GM23338 (cell line): ENCODE results near the gene RNF168. TPM values are rescaled to one million over a fixed set of nuclear protein-coding genes. Genes with fewer than 3 reads are reported as not detected.

ENCODE experiments used
- ATAC-seq: fragments of 200-7000 bp; cut with Tn5 transposase; 3 replicates; pipeline ENCODE4 v1.9.1; 2020
- DNase-seq: peaks from one replicate; pipeline ENCODE4 v3.0.0-alpha.2; 2015; ENCODE audit warnings: low spot score
- H2AFZ ChIP-seq: fragments of 200-600 bp; sonication (generic); 2 replicates; pipeline ENCODE4 v1.8.0; 2016; ENCODE audit warnings: antibody characterized with exemption, mild to moderate bottlenecking, moderate library complexity
- H3F3A ChIP-seq: fragments of 200-600 bp; sonication (generic); replicated peaks from 2 replicates; pipeline ENCODE4 v1.8.0; 2017; ENCODE audit warnings: antibody characterized with exemption, mixed run types, low read depth
- H3K27ac ChIP-seq: fragments of 200-600 bp; sonication (generic); 2 replicates; pipeline ENCODE4 v1.6.1; 2016; ENCODE audit warnings: low read depth
- H3K27me3 ChIP-seq: fragments of 200-600 bp; sonication (generic); 2 replicates; pipeline ENCODE4 v1.8.0; 2016; ENCODE audit warnings: mild to moderate bottlenecking, mixed run types, moderate library complexity; ENCODE audit not compliant: insufficient read depth
- H3K36me3 ChIP-seq: fragments of 200-600 bp; sonication (generic); 2 replicates; pipeline ENCODE4 v1.8.0; 2016; ENCODE audit warnings: mild to moderate bottlenecking; ENCODE audit not compliant: insufficient read depth
- H3K4me1 ChIP-seq: fragments of 200-600 bp; sonication (generic); 2 replicates; pipeline ENCODE4 v1.8.0; 2016; ENCODE audit warnings: mild to moderate bottlenecking, moderate library complexity; ENCODE audit not compliant: insufficient read depth
- H3K4me2 ChIP-seq: fragments of 200-600 bp; sonication (generic); 2 replicates; pipeline ENCODE4 v1.7.1; 2017; ENCODE audit warnings: mixed run types
- H3K4me3 ChIP-seq: fragments of 200-600 bp; sonication (generic); 2 replicates; pipeline ENCODE4 v1.6.1; 2016; ENCODE audit warnings: mixed run types
- H3K79me2 ChIP-seq: fragments of 200-600 bp; sonication (generic); replicated peaks from 2 replicates; pipeline ENCODE4 v1.8.0; 2017; ENCODE audit warnings: mild to moderate bottlenecking; ENCODE audit not compliant: insufficient read depth
- H3K9me2 ChIP-seq: fragments of 200-600 bp; sonication (generic); 2 replicates; pipeline ENCODE4 v1.8.0; 2017; ENCODE audit not compliant: insufficient read depth
- H4K20me1 ChIP-seq: fragments of 200-600 bp; sonication (generic); replicated peaks from 2 replicates; pipeline ENCODE4 v1.8.0; 2017; ENCODE audit warnings: mild to moderate bottlenecking; ENCODE audit not compliant: insufficient read depth
- H3K27ac Mint-ChIP-seq: 2 replicates; pipeline ENCODE4 v1.8.0; 2020; ENCODE audit warnings: inconsistent platforms, mild to moderate bottlenecking, moderate library complexity, mixed read lengths
- H3K27me3 Mint-ChIP-seq: 3 replicates; pipeline ENCODE4 v1.8.0; 2022; ENCODE audit warnings: low read depth, mild to moderate bottlenecking, moderate library complexity, mixed read lengths, inconsistent platforms; ENCODE audit not compliant: insufficient read depth, poor library complexity
- H3K36me3 Mint-ChIP-seq: 3 replicates; pipeline ENCODE4 v1.8.0; 2021; ENCODE audit warnings: low read depth, mild to moderate bottlenecking, inconsistent platforms, moderate library complexity, mixed read lengths
- H3K4me1 Mint-ChIP-seq: 3 replicates; pipeline ENCODE4 v1.8.0; 2020; ENCODE audit warnings: mild to moderate bottlenecking, inconsistent platforms, mixed read lengths
- H3K4me3 Mint-ChIP-seq: 3 replicates; pipeline ENCODE4 v1.8.0; 2021; ENCODE audit warnings: moderate library complexity, mild to moderate bottlenecking, inconsistent platforms, mixed read lengths
- H3K9me3 Mint-ChIP-seq: 3 replicates; pipeline ENCODE4 v1.8.0; 2020; ENCODE audit warnings: moderate library complexity, mild to moderate bottlenecking, inconsistent platforms, mixed read lengths
- CREB1 ChIP-seq: fragments of 250-450 bp; sonication (Bioruptor Pico); IDR thresholded peaks from 2 replicates; pipeline ENCODE4 v1.5.0; 2020; ENCODE audit warnings: low read depth, mild to moderate bottlenecking, moderate library complexity
- EZH2phosphoT487 ChIP-seq: fragments of 200-600 bp; sonication (generic); IDR thresholded peaks from one replicate; pipeline ENCODE4 v1.8.1; 2018; ENCODE audit warnings: antibody characterized with exemption; ENCODE audit not compliant: unreplicated experiment
- JUNB ChIP-seq: IDR thresholded peaks from one replicate; pipeline ENCODE4 v1.6.1; 2016; ENCODE audit warnings: antibody characterized with exemption; ENCODE audit not compliant: unreplicated experiment
- POLR2AphosphoS5 ChIP-seq: IDR thresholded peaks from 2 replicates; pipeline ENCODE4 v1.6.1; 2016; ENCODE audit warnings: antibody characterized with exemption, low read depth
- STAT1 ChIP-seq: IDR thresholded peaks from one replicate; pipeline ENCODE4 v1.6.1; 2016; ENCODE audit warnings: antibody characterized with exemption; ENCODE audit not compliant: unreplicated experiment
- ZNF114 ChIP-seq: fragments of 250-450 bp; sonication (Bioruptor Pico); IDR thresholded peaks from 2 replicates; pipeline ENCODE4 v1.5.0; 2020; ENCODE audit warnings: mild to moderate bottlenecking, moderate library complexity
- ZNF331 ChIP-seq: fragments of 250-450 bp; sonication (Bioruptor Pico); IDR thresholded peaks from 2 replicates; pipeline ENCODE4 v1.5.0; 2020; ENCODE audit warnings: low read depth, mild to moderate bottlenecking, moderate library complexity
- polyA plus RNA-seq: library from polyadenylated mRNA; unstranded; fragments of >200 nt; fragmentation: Nextera tagmentation; extraction: Ambion mirVana; gene quantifications from 2 replicates; pipeline ENCODE4 v1.2.1, GENCODE V29; 2016
- total RNA-seq: library from RNA; depleted of rRNA; stranded (reverse); fragments of >200 nt; shearing (Covaris generic); gene quantifications from 2 replicates; pipeline ENCODE4 v1.2.3, GENCODE V29; 2014
- TF ChIP-seq, protein P1 (sequence below): fragments of 250-450 bp; sonication (Bioruptor Pico); IDR thresholded peaks from 2 replicates; pipeline ENCODE4 v1.5.0; 2020; ENCODE audit warnings: mild to moderate bottlenecking, moderate library complexity
- TF ChIP-seq, protein P2 (sequence below): IDR thresholded peaks from one replicate; pipeline ENCODE4 v1.6.1; 2018; ENCODE audit warnings: antibody characterized with exemption; ENCODE audit not compliant: unreplicated experiment
- TF ChIP-seq, protein P3 (sequence below): IDR thresholded peaks from 2 replicates; pipeline ENCODE4 v1.6.1; 2016; ENCODE audit warnings: antibody characterized with exemption

RNF168 gene
- total and polyA plus RNA-seq, 2 experiments from 2014 or later = 33.0 to 53.0 TPM

DNA sequence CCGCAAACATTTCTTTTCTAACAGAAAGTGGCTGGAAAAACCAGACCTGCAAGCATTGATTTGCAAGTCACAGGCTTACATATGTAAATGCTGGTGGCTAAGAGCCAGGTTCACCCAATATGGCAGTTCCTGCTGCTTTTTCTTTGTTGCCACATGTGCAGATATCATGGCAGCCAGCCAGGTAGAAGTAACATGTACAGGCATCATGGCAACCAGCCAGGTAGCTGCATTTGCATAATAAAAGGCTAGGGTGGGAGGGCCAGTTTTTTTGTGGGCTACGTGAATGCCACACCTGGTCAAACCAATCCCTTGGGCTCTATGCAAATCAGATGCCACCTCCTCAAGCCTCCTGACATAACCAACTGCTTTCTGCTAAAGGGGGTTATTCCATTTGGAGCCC is 14.4 kb upstream of the RNF168 start (continued):
- TF ChIP-seq, protein P1, sequence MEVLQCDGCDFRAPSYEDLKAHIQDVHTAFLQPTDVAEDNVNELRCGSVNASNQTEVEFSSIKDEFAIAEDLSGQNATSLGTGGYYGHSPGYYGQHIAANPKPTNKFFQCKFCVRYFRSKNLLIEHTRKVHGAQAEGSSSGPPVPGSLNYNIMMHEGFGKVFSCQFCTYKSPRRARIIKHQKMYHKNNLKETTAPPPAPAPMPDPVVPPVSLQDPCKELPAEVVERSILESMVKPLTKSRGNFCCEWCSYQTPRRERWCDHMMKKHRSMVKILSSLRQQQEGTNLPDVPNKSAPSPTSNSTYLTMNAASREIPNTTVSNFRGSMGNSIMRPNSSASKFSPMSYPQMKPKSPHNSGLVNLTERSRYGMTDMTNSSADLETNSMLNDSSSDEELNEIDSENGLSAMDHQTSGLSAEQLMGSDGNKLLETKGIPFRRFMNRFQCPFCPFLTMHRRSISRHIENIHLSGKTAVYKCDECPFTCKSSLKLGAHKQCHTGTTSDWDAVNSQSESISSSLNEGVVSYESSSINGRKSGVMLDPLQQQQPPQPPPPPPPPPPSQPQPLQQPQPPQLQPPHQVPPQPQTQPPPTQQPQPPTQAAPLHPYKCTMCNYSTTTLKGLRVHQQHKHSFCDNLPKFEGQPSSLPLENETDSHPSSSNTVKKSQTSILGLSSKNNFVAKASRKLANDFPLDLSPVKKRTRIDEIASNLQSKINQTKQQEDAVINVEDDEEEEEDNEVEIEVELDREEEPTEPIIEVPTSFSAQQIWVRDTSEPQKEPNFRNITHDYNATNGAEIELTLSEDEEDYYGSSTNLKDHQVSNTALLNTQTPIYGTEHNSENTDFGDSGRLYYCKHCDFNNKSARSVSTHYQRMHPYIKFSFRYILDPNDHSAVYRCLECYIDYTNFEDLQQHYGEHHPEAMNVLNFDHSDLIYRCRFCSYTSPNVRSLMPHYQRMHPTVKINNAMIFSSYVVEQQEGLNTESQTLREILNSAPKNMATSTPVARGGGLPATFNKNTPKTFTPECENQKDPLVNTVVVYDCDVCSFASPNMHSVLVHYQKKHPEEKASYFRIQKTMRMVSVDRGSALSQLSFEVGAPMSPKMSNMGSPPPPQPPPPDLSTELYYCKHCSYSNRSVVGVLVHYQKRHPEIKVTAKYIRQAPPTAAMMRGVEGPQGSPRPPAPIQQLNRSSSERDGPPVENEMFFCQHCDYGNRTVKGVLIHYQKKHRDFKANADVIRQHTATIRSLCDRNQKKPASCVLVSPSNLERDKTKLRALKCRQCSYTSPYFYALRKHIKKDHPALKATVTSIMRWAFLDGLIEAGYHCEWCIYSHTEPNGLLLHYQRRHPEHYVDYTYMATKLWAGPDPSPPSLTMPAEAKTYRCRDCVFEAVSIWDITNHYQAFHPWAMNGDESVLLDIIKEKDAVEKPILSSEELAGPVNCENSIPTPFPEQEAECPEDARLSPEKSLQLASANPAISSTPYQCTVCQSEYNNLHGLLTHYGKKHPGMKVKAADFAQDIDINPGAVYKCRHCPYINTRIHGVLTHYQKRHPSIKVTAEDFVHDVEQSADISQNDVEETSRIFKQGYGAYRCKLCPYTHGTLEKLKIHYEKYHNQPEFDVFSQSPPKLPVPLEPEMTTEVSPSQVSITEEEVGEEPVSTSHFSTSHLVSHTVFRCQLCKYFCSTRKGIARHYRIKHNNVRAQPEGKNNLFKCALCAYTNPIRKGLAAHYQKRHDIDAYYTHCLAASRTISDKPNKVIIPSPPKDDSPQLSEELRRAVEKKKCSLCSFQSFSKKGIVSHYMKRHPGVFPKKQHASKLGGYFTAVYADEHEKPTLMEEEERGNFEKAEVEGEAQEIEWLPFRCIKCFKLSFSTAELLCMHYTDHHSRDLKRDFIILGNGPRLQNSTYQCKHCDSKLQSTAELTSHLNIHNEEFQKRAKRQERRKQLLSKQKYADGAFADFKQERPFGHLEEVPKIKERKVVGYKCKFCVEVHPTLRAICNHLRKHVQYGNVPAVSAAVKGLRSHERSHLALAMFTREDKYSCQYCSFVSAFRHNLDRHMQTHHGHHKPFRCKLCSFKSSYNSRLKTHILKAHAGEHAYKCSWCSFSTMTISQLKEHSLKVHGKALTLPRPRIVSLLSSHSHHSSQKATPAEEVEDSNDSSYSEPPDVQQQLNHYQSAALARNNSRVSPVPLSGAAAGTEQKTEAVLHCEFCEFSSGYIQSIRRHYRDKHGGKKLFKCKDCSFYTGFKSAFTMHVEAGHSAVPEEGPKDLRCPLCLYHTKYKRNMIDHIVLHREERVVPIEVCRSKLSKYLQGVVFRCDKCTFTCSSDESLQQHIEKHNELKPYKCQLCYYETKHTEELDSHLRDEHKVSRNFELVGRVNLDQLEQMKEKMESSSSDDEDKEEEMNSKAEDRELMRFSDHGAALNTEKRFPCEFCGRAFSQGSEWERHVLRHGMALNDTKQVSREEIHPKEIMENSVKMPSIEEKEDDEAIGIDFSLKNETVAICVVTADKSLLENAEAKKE (CRISPR knock-in tag) = no peak

DNA sequence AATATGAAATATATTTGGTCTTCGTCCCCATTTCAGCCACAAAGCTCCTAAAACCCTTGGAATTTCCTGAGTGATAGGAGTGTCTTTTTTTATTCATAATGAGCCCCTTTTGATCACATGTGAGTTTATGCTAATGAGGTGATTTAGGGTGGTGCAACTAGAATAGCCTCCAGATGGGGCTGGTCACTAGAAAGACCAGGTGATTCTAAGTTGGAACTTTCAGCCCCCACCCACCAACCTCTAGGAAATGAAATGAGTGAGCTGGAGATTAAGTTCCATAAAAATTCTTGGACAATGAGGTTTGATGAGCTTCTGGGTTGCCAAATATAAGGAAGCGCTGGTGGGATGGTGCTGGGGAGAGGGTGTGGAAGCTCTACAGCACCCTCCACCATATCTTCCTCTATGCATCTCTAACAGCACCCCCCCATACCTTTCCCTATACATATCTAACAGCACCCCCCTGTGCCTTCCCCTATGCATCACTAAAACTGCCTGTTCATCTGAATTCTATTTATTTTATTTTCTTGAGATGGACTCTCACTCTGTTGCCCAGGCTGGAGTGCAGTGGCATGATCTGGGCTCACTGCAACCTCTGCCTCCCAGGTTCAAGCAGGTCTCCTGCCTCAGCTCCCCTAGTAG is 13.7 kb upstream of the RNF168 start:
- no peak for ATAC-seq
- Histone ChIP-seq H2AFZ (no peak overlapping the region), H4K20me1 (no peaks in the 10 kb centered on the region), H3K36me3 (0 out of 2 replicates have a peak, but pooled peaks cover 9% of the 10 kb centered on the region), H3K27me3 (no peaks in the 10 kb centered on the region; the same call in 1 of the 2 replicates), H3K4me1 (no peaks in the 10 kb centered on the region; the same call in 1 of the 2 replicates), H3K9me2 (0 out of 2 replicates have a peak, but pooled peaks cover 2% of the 10 kb centered on the region), H3F3A (no peaks in the 10 kb centered on the region), H3K27ac (no peak overlapping the region), H3K4me3 (no peak overlapping the region), H3K4me2 (no peak overlapping the region), H3K79me2 (no peaks in the 10 kb centered on the region)
- peaks cover 9% of the 10 kb centered on the region for H3K27me3 Mint-ChIP-seq
- peaks cover 49% of the 10 kb centered on the region for H3K36me3 Mint-ChIP-seq
- peaks cover 61% of the 10 kb centered on the region for H3K9me3 Mint-ChIP-seq
- DNase-seq = peak; percentile 12
- H3K4me3 Mint-ChIP-seq = no peak overlapping the region; the same call in 2 of the 3 replicates
- peak overlapping the region; percentile 89 for H3K27ac Mint-ChIP-seq
- H3K4me1 Mint-ChIP-seq = peaks cover 2% of the 10 kb centered on the region; the same call in 2 of the 3 replicates
- TF ChIP-seq, protein P2, sequence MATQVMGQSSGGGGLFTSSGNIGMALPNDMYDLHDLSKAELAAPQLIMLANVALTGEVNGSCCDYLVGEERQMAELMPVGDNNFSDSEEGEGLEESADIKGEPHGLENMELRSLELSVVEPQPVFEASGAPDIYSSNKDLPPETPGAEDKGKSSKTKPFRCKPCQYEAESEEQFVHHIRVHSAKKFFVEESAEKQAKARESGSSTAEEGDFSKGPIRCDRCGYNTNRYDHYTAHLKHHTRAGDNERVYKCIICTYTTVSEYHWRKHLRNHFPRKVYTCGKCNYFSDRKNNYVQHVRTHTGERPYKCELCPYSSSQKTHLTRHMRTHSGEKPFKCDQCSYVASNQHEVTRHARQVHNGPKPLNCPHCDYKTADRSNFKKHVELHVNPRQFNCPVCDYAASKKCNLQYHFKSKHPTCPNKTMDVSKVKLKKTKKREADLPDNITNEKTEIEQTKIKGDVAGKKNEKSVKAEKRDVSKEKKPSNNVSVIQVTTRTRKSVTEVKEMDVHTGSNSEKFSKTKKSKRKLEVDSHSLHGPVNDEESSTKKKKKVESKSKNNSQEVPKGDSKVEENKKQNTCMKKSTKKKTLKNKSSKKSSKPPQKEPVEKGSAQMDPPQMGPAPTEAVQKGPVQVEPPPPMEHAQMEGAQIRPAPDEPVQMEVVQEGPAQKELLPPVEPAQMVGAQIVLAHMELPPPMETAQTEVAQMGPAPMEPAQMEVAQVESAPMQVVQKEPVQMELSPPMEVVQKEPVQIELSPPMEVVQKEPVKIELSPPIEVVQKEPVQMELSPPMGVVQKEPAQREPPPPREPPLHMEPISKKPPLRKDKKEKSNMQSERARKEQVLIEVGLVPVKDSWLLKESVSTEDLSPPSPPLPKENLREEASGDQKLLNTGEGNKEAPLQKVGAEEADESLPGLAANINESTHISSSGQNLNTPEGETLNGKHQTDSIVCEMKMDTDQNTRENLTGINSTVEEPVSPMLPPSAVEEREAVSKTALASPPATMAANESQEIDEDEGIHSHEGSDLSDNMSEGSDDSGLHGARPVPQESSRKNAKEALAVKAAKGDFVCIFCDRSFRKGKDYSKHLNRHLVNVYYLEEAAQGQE = no peak
- TF ChIP-seq POLR2AphosphoS5 = no peak
- TF ChIP-seq, protein P3, sequence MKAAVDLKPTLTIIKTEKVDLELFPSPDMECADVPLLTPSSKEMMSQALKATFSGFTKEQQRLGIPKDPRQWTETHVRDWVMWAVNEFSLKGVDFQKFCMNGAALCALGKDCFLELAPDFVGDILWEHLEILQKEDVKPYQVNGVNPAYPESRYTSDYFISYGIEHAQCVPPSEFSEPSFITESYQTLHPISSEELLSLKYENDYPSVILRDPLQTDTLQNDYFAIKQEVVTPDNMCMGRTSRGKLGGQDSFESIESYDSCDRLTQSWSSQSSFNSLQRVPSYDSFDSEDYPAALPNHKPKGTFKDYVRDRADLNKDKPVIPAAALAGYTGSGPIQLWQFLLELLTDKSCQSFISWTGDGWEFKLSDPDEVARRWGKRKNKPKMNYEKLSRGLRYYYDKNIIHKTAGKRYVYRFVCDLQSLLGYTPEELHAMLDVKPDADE = no peak
- TF ChIP-seq ZNF331 (CRISPR knock-in tag) = no peak
- TF ChIP-seq STAT1 = no peak
- TF ChIP-seq JUNB = no peak
- no peak for TF ChIP-seq CREB1
- TF ChIP-seq EZH2phosphoT487 = no peak
- TF ChIP-seq ZNF114 = no peak
